ENCODE results near the gene EMC9. TPM values are rescaled to one million over a fixed set of nuclear protein-coding genes. Genes with fewer than 3 reads are reported as not detected.

The EMC9 gene
- total RNA-seq, 1 experiment from 2014 or later: 49.2 TPM

GRCh38 chr14:24114532-24115421 lies 26.6 kb downstream of the EMC9 start, which contains the start of the genes DCAF11 and NRL:
Gene DCAF11, plus strand, starts transcription at chr14:24114777. Its CDS starts 818 bp downstream, at chr14:24115595.
Gene NRL, minus strand, starts transcription at chr14:24114949. Its CDS starts 32,101 bp downstream, at chr14:24082848.
- Mint-ChIP-seq H3K27me3 (ENCODE audit: insufficient read depth, unreplicated experiment) (no peaks in the 10 kb centered on the region), H3K9me3 (ENCODE audit: unreplicated experiment) (no peaks in the 10 kb centered on the region), H3K27ac (ENCODE audit: low read depth, unreplicated experiment) (peak within 1 kb of the TSS; percentile 99), H3K4me1 (ENCODE audit: insufficient read depth, unreplicated experiment) (peaks cover 9% of the 10 kb centered on the region), H3K36me3 (ENCODE audit: insufficient read depth, unreplicated experiment) (peaks cover 37% of the 10 kb centered on the region), H3K4me3 (ENCODE audit: unreplicated experiment) (peak within 1 kb of the TSS; percentile 97)
- DNase-seq (ENCODE audit: unreplicated experiment): peak; percentile 100
- no peak for TF ChIP-seq CTCF (IDR thresholded peaks at IDR 0.05; ENCODE audit: unreplicated experiment)
- ChIA-PET POLR2A (interaction anchor here (0.6 to 6.6 kb wide), 40 partner anchors 10 to 1158 kb away, joined by 3 to 252 read pairs (median 4); partner anchors contain the start of genes ACIN1, C14orf119, CHMP4A and CIDEB), CTCF (interaction anchor here (0.6 to 2.1 kb wide), 24 partner anchors 9 to 1046 kb away, joined by 3 to 8 read pairs (median 4); partner anchors contain the start of genes FITM1, LTB4R2, PSME1 and PSME2)
- BruUV-seq (replicated peaks): TSS peak; percentile 52
- intact Hi-C loops (cut with micrococcal nuclease): loop anchor here (2.0 kb wide), 1 partner anchor 32 kb away; the partner anchor contains the start of genes PSME2 and RNF31

GRCh38 chr14:24113801-24114531 lies 27.4 kb downstream of the EMC9 start:
- Mint-ChIP-seq H3K4me1 (ENCODE audit: insufficient read depth, unreplicated experiment) (peaks cover 9% of the 10 kb centered on the region), H3K9me3 (ENCODE audit: unreplicated experiment) (no peaks in the 10 kb centered on the region), H3K36me3 (ENCODE audit: insufficient read depth, unreplicated experiment) (peaks cover 29% of the 10 kb centered on the region), H3K4me3 (ENCODE audit: unreplicated experiment) (peak overlapping the region; percentile 97), H3K27me3 (ENCODE audit: insufficient read depth, unreplicated experiment) (no peaks in the 10 kb centered on the region), H3K27ac (ENCODE audit: low read depth, unreplicated experiment) (peak overlapping the region; percentile 99)
- no peak for TF ChIP-seq CTCF (IDR thresholded peaks at IDR 0.05; ENCODE audit: unreplicated experiment)
- CTCF ChIA-PET: interaction anchor here (0.6 to 2.1 kb wide), 22 partner anchors 11 to 1229 kb away, joined by 3 to 8 read pairs (median 4); partner anchors contain the start of genes FITM1, PSME1 and PSME2
- intact Hi-C loops (cut with micrococcal nuclease): loop anchor here (2.0 kb wide), 1 partner anchor 33 kb away; the partner anchor contains the start of genes PSME2 and RNF31
- peak; percentile 94 for DNase-seq (ENCODE audit: unreplicated experiment)
- POLR2A ChIA-PET: interaction anchor here (0.6 to 6.6 kb wide), 40 partner anchors 9 to 1157 kb away, joined by 3 to 252 read pairs (median 4); partner anchors contain the start of genes ACIN1, C14orf119, CHMP4A and CIDEB
- no TSS peak for BruUV-seq (replicated peaks)

GRCh38 chr14:24113379-24113800 lies 28.0 kb downstream of the EMC9 start:
- Mint-ChIP-seq H3K27ac (ENCODE audit: low read depth, unreplicated experiment) (peak overlapping the region; percentile 99), H3K4me1 (ENCODE audit: insufficient read depth, unreplicated experiment) (peaks cover 14% of the 10 kb centered on the region), H3K27me3 (ENCODE audit: insufficient read depth, unreplicated experiment) (no peaks in the 10 kb centered on the region), H3K4me3 (ENCODE audit: unreplicated experiment) (peak overlapping the region; percentile 97), H3K9me3 (ENCODE audit: unreplicated experiment) (no peaks in the 10 kb centered on the region), H3K36me3 (ENCODE audit: insufficient read depth, unreplicated experiment) (peaks cover 23% of the 10 kb centered on the region)
- DNase-seq (ENCODE audit: unreplicated experiment): no peak
- ChIA-PET CTCF (interaction anchor here (0.6 to 2.1 kb wide), 9 partner anchors 20 to 1228 kb away, joined by 3 to 8 read pairs (median 5); no protein-coding TSS in a partner anchor), POLR2A (interaction anchor here (0.6 to 6.6 kb wide), 22 partner anchors 9 to 792 kb away, joined by 3 to 252 read pairs (median 10); partner anchors contain the start of genes CHMP4A, DHRS4L2, EMC9 and FITM1)
- no peak for TF ChIP-seq CTCF (IDR thresholded peaks at IDR 0.05; ENCODE audit: unreplicated experiment)
- TSS peak; percentile 83 for BruUV-seq (replicated peaks)
- intact Hi-C loops (cut with micrococcal nuclease): no loop called here

All from MCF 10A (cell line).